HepG2 (cell line): ENCODE measurements around the gene DEFB121. TPM values are rescaled to one million over a fixed set of nuclear protein-coding genes. Genes with fewer than 3 reads are reported as not detected.

ENCODE experiments used
- ATAC-seq: fragments of 200-7000 bp; cut with Tn5 transposase; 3 replicates; pipeline ENCODE4 v1.9.1; 2020; ENCODE audit warnings: mild to moderate bottlenecking, moderate library complexity
- BruUV-seq: library from RNA; stranded (reverse); fragments of 400-500 nt; replicated peaks from 2 replicates; lab custom pipeline; 2021; lab: Mats Ljungman, UMichigan
- CTCF ChIA-PET: fragments of 300-600 bp; formaldehyde crosslinking; extraction: SDS; loops from one replicate; lab custom pipeline; 2021; ENCODE audit warnings: low total read pairs, inconsistent platforms, low intra/inter-chr PET ratio; lab: Yijun Ruan, JAX
- POLR2A ChIA-PET: fragments of 350-600 bp; sonication (Branson Sonifier 250); formaldehyde crosslinking; loops from one replicate; lab custom pipeline; 2020; ENCODE audit warnings: antibody characterized with exemption, inconsistent platforms; lab: Yijun Ruan, JAX
- DNase-seq: peaks from one replicate; pipeline ENCODE4 v3.0.0-alpha.2; 2015; ENCODE audit warnings: low spot score
- FAIRE-seq: peaks from 3 replicates; lab custom pipeline; 2011; peaks lifted over from hg19 to GRCh38; lab: Jason Lieb, UNC
- H2AFZ ChIP-seq: one replicate; pipeline ENCODE4 v1.6.1; 2011; ENCODE audit warnings: low read length, inconsistent platforms
- H3K27ac ChIP-seq: fragments of 300-600 bp; 3 replicates; pipeline ENCODE4 v1.8.0; 2011; ENCODE audit warnings: mixed run types, mild to moderate bottlenecking, mixed read lengths, low read length, inconsistent platforms; ENCODE audit not compliant: insufficient read depth; ENCODE audit errors: extremely low read length
- H3K27me3 ChIP-seq, 2 experiments: fragments of 200-600 bp in 1 of 2; 2 replicates in 1 of 2; 3 replicates in 1 of 2; pipeline versions ENCODE4 v1.6.0 to v1.8.0; 2011; ENCODE audit warnings: low read length in 2 of 2, mild to moderate bottlenecking in 2 of 2, moderate library complexity in 2 of 2, inconsistent platforms in 1 of 2; ENCODE audit not compliant: insufficient read depth in 2 of 2, control insufficient read depth in 1 of 2
- H3K36me3 ChIP-seq, 2 experiments: fragments of 200-600 bp in 1 of 2; replicated peaks in 1 of 2; 2 replicates in 1 of 2; 3 replicates in 1 of 2; pipeline versions ENCODE4 v1.5.1 to v1.8.0; 2011; ENCODE audit warnings: low read length in 2 of 2, inconsistent platforms in 1 of 2; ENCODE audit not compliant: insufficient read depth in 2 of 2, control insufficient read depth in 1 of 2
- H3K4me1 ChIP-seq: 2 replicates; pipeline ENCODE4 v1.5.1; 2012; ENCODE audit warnings: low read length, inconsistent platforms; ENCODE audit not compliant: insufficient read depth
- H3K4me2 ChIP-seq: 2 replicates; pipeline ENCODE4 v1.6.0; 2011; ENCODE audit warnings: low read depth, low read length, inconsistent platforms
- H3K4me3 ChIP-seq, 3 experiments: fragments of 200-600 bp in 1 of 3; sonication (generic), shearing (Covaris generic) in 1 of 3; replicated peaks in 1 of 3; 2 replicates each; pipeline ENCODE4 v1.5.1; 2011 to 2016; ENCODE audit warnings: low read length in 3 of 3, inconsistent platforms in 2 of 3, low read depth in 2 of 3, mild to moderate bottlenecking in 2 of 3, control low read depth in 1 of 3, mixed read lengths in 1 of 3; ENCODE audit not compliant: insufficient read depth in 1 of 3
- H3K79me2 ChIP-seq: one replicate; pipeline ENCODE4 v1.6.1; 2011; ENCODE audit warnings: low read length, inconsistent platforms; ENCODE audit not compliant: insufficient read depth
- H3K9ac ChIP-seq: 2 replicates; pipeline ENCODE4 v1.6.0; 2011; ENCODE audit warnings: mild to moderate bottlenecking, low read depth, low read length, inconsistent platforms; ENCODE audit not compliant: insufficient read depth
- H3K9me3 ChIP-seq: 2 replicates; pipeline ENCODE4 v1.5.1; 2012; ENCODE audit warnings: mild to moderate bottlenecking, low read length
- H4K20me1 ChIP-seq: 2 replicates; pipeline ENCODE4 v1.6.0; 2011; ENCODE audit warnings: inconsistent platforms, mild to moderate bottlenecking, low read length, moderate library complexity; ENCODE audit not compliant: insufficient read depth
- JUN ChIP-seq: sonication (generic); formaldehyde crosslinking; IDR thresholded peaks from 2 replicates; pipeline ENCODE4 v1.4.0; 2020; ENCODE audit warnings: mild to moderate bottlenecking, missing genetic modification reagents
- LCORL ChIP-seq, 2 experiments: fragments of 450-650 bp in 1 of 2; sonication (generic) in 1 of 2; formaldehyde crosslinking in 1 of 2; IDR thresholded peaks; 2 replicates each; pipeline versions ENCODE4 v1.5.0 to v1.6.1; 2017 to 2020; ENCODE audit warnings: antibody characterized with exemption in 1 of 2, missing genetic modification reagents in 1 of 2
- PITX1 ChIP-seq: sonication (generic); formaldehyde crosslinking; IDR thresholded peaks from 2 replicates; pipeline ENCODE4 v1.5.1; 2020; ENCODE audit warnings: mild to moderate bottlenecking, missing genetic modification reagents
- SOX6 ChIP-seq, 2 experiments: fragments of 450-650 bp in 1 of 2; sonication (generic) in 1 of 2; formaldehyde crosslinking in 1 of 2; IDR thresholded peaks; 2 replicates each; pipeline versions ENCODE4 v1.4.0 to v1.6.1; 2017 to 2020; ENCODE audit warnings: antibody characterized with exemption in 1 of 2, mild to moderate bottlenecking in 1 of 2, missing genetic modification reagents in 1 of 2
- XRCC5 ChIP-seq: fragments of 200-400 bp; formaldehyde crosslinking; optimal IDR thresholded peaks from 2 replicates; pipeline ENCODE3; 2017; ENCODE audit warnings: mild to moderate bottlenecking, low read length
- ZBTB8A ChIP-seq: sonication (generic); formaldehyde crosslinking; IDR thresholded peaks from 2 replicates; pipeline ENCODE4 v1.4.0; 2020; ENCODE audit warnings: mild to moderate bottlenecking, low read depth, missing genetic modification reagents, borderline replicate concordance
- ZNF883 ChIP-seq: sonication (generic); formaldehyde crosslinking; IDR thresholded peaks from 2 replicates; pipeline ENCODE4 v1.5.1; 2020; ENCODE audit warnings: mild to moderate bottlenecking, missing genetic modification reagents; ENCODE audit errors: not compliant biosample characterization
- WGBS: methylation state at CpG from one replicate; pipeline ENCODE4 v1.1.6; 2017; ENCODE audit warnings: low lambda C conversion rate; 5-methylcytosine and 5-hydroxymethylcytosine counted together
- in situ Hi-C: cut with HindIII; loops from 2 replicates; pipeline ENCODE4 v1.10.0; 2017; ENCODE audit warnings: low pct_unique_long_range_greater_than_20kb; ENCODE audit not compliant: extremely low pct_ligation_motif_present
- intact Hi-C: fragments of 100-400 bp; cut with micrococcal nuclease; formaldehyde crosslinking; loops from one replicate; pipeline ENCODE4 v1.10.0; 2022; ENCODE audit not compliant: unreplicated experiment
- polyA plus RNA-seq, 8 experiments: library from polyadenylated mRNA; depleted of rRNA in 3 of 8; stranded (reverse) in 7 of 8; unstranded in 1 of 8; fragments of >200 nt; fragmentation: Illumina TruSeq in 4 of 8; extraction: Trizol in 4 of 8; gene quantifications; 2 replicates each; pipeline versions ENCODE4 v1.2.1 to v1.2.3, GENCODE V29; 2011 to 2016; ENCODE audit warnings: low read depth in 4 of 8, missing spikeins in 1 of 8, mixed read lengths in 1 of 8; ENCODE audit not compliant: insufficient read depth in 1 of 8
- total RNA-seq, 5 experiments: library from RNA; depleted of rRNA; stranded (reverse); fragments of >200 nt; fragmentation: Illumina TruSeq; extraction: Trizol; gene quantifications; 2 replicates each; pipeline ENCODE4 v1.2.3, GENCODE V29; 2016; ENCODE audit warnings: low read depth in 1 of 5
- TF ChIP-seq, protein P1 (sequence below): sonication (generic); formaldehyde crosslinking; IDR thresholded peaks from 2 replicates; pipeline ENCODE4 v1.5.0; 2020; ENCODE audit warnings: mild to moderate bottlenecking, missing genetic modification reagents, moderate library complexity

The DEFB121 gene
- total and polyA plus RNA-seq, 2 of the 13 experiments (the other 11 are each of a cell fraction or from before 2014, with no cell fraction given): not detected

DNA sequence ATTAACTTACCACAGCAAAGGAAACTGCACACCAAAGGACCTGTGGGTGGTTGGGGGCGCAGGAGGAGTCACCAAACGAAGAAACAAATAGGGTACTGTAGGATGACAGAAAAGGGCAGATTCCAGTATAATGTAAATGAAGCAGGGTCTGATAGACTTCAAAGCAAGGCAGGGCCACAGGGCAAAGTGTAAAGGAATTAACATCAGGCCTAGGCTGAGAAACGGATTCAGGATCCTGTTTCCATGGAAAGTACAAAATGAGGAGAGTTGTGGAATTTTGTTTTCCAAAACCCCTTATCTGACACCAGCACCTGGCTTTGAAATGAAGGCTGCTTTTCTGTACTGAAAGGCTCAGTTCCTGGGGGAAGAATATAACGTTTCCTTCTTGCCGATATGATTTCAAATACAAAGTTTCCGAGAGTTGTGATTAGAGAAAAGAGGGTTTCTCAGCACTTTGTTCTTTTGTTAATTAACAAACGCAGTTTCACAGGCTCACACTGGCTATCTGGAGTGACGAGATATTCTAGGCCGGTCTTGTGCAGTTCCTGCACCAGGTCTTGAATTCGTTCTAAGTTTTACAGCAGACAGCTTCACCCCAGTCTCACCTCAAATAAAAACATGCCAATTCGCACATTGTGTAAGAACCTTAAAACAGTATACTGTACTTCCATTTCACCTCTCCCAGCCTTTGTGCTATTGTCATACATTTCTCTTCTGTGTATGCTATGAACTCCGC, 40.2 kb upstream of the DEFB121 start (continued):
- TF ChIP-seq SOX6 (IDR thresholded peaks at IDR 0.05) (no peak), SOX6 (CRISPR knock-in tag; IDR thresholded peaks at IDR 0.05) (0 out of 2 replicates have a peak, but pooled peaks have one; percentile 24), PITX1 (peak; percentile 53; the same call in 1 of the 2 replicates), LCORL (IDR thresholded peaks at IDR 0.05) (no peak), LCORL (CRISPR knock-in tag; IDR thresholded peaks at IDR 0.05) (0 out of 2 replicates have a peak, but pooled peaks have one; percentile 33), JUN (CRISPR knock-in tag) (0 out of 2 replicates have a peak, but pooled peaks have one; percentile 13), ZNF883 (CRISPR knock-in tag) (no peak)

DNA sequence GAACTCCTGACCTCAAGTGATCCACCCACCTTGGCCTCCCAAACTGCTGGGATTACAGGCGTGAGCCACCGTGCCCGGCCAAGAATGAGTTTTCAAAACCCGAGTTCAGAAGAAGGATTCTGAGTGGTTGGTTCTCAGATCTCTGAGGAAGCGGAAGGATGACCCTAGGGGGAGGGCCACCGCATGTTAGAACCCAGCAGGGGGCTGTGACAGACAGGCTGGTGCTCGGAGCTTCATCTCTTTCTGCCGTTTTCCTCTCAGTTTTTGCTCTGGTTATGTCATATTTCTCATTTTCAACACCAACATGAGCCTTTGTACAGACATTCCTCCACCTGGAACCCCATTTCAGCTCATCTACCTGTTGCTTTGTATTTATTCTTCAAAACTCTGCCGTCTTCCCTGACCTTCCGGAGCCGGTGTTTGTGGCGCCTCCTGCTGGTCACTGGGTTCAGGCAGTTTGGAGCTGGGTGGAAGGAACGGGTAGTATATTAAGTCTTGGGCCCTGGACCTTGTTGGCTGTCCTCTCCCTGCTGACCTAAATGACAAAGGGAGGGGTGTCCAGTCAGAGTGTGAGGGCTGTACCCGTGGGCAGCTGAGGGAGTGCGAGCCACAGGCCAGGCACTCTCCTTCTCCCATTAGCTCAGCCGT, 34.1 kb upstream of the DEFB121 start, which contains the start of gene DEFB123:
Gene DEFB123 (plus strand): TSS at position 621 of the 648 bp plus-strand sequence. CDS start 67 bp downstream, outside the sequence.
- ATAC-seq: peak; percentile 55
- no peak for FAIRE-seq
- no peaks in the 10 kb centered on the region for H3K79me2 ChIP-seq
- H3K27me3 ChIP-seq: peaks cover 3 to 21% of the 10 kb centered on the region in 2 experiments; a peak in 3 of 5 replicates
- TF ChIP-seq, protein P1, sequence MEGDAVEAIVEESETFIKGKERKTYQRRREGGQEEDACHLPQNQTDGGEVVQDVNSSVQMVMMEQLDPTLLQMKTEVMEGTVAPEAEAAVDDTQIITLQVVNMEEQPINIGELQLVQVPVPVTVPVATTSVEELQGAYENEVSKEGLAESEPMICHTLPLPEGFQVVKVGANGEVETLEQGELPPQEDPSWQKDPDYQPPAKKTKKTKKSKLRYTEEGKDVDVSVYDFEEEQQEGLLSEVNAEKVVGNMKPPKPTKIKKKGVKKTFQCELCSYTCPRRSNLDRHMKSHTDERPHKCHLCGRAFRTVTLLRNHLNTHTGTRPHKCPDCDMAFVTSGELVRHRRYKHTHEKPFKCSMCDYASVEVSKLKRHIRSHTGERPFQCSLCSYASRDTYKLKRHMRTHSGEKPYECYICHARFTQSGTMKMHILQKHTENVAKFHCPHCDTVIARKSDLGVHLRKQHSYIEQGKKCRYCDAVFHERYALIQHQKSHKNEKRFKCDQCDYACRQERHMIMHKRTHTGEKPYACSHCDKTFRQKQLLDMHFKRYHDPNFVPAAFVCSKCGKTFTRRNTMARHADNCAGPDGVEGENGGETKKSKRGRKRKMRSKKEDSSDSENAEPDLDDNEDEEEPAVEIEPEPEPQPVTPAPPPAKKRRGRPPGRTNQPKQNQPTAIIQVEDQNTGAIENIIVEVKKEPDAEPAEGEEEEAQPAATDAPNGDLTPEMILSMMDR (CRISPR knock-in tag): peak; percentile 50
- TF ChIP-seq XRCC5 (peak; percentile 45), ZBTB8A (no peak)
- no peak within 1 kb of the TSS for H3K27ac ChIP-seq
- no peaks in the 10 kb centered on the region for H3K36me3 ChIP-seq
- H3K4me3 ChIP-seq: no peak within 1 kb of the TSS
- H3K4me2 ChIP-seq: no peak within 1 kb of the TSS
- H4K20me1 ChIP-seq: no peaks in the 10 kb centered on the region
- peaks cover 22% of the 10 kb centered on the region for H3K4me1 ChIP-seq
- no peak for DNase-seq
- no peaks in the 10 kb centered on the region for H3K9me3 ChIP-seq
- intact Hi-C loops (no loop called here), in situ Hi-C loops (no loop called here)
- no peak within 1 kb of the TSS for H2AFZ ChIP-seq
- WGBS: 57% methylated on average over 16 of the region's 16 CpGs
- CTCF ChIA-PET: no interaction called here
- POLR2A ChIA-PET: no interaction called here
- BruUV-seq: no TSS peak
- no peak within 1 kb of the TSS for H3K9ac ChIP-seq
